HCT116 (cell line): ENCODE results near the gene PPFIBP1. TPM values are rescaled to one million over a fixed set of nuclear protein-coding genes. Genes with fewer than 3 reads are reported as not detected.
"Not testable (repeated sequence)": the region's sequence is repeated elsewhere in the genome, so short reads cannot be mapped to it uniquely, and the experiment has no call there.

Experiments used
- ATAC-seq: fragments of 200-7000 bp; cut with Tn5 transposase; 2 replicates; pipeline ENCODE4 v1.9.1; 2020; ENCODE audit warnings: mild to moderate bottlenecking, moderate library complexity
- BruUV-seq: library from RNA; stranded (reverse); fragments of 400-500 nt; replicated peaks from 2 replicates; lab custom pipeline; 2021; lab: Mats Ljungman, UMichigan
- CTCF ChIA-PET: fragments of 300-600 bp; sonication (Branson Sonifier 250); formaldehyde crosslinking; loops from one replicate; lab custom pipeline; 2021; ENCODE audit warnings: antibody characterized with exemption; lab: Charles Lee
- POLR2A ChIA-PET: fragments of 300-600, 350-600 bp; sonication (Branson Sonifier 250); formaldehyde crosslinking; loops from one replicate; lab custom pipeline; 2021; ENCODE audit warnings: antibody characterized with exemption; lab: Charles Lee
- RAD21 ChIA-PET, 2 experiments: fragments of 300-600 bp; sonication (Branson Sonifier 250); formaldehyde crosslinking; loops; one replicate each; lab custom pipeline; 2023; ENCODE audit warnings: low total read pairs in 2 of 2; ENCODE audit not compliant: uncharacterized antibody in 2 of 2, unreplicated experiment in 2 of 2, low non-redundant PET in 1 of 2; lab: Charles Lee
- DNase-seq: peaks from one replicate; pipeline ENCODE4 v3.0.0-alpha.2; 2010; ENCODE audit warnings: low read depth, low spot score
- H2AFZ ChIP-seq: fragments of 200-600 bp; shearing (Covaris generic), sonication (generic); 2 replicates; pipeline ENCODE4 v1.6.1; 2017; ENCODE audit warnings: low read depth, mixed run types, mixed read lengths, antibody characterized with exemption, low read length; ENCODE audit not compliant: poor library complexity, severe bottlenecking
- H3K27ac ChIP-seq: 2 replicates; pipeline ENCODE4 v1.5.1; 2012; ENCODE audit warnings: low read depth, low read length
- H3K27me3 ChIP-seq: fragments of 200-600 bp; sonication (generic); 2 replicates; pipeline ENCODE4 v1.6.1; 2016; ENCODE audit warnings: mixed run types, low read length, mixed read lengths; ENCODE audit not compliant: insufficient read depth
- H3K36me3 ChIP-seq, 2 experiments: fragments of 200-500 bp in 1 of 2; fragments of 200-600 bp in 1 of 2; sonication (Bioruptor generic) in 1 of 2; sonication (generic) in 1 of 2; 2 replicates each; pipeline versions ENCODE4 v1.5.1 to v1.6.1; 2014 to 2016; ENCODE audit warnings: low read length in 2 of 2, inconsistent platforms in 1 of 2, mixed read lengths in 1 of 2, mixed run types in 1 of 2; ENCODE audit not compliant: insufficient read depth in 2 of 2, control insufficient read depth in 1 of 2
- H3K4me1 ChIP-seq, 2 experiments: fragments of 200-600 bp in 1 of 2; sonication (generic) in 1 of 2; 2 replicates each; pipeline versions ENCODE4 v1.5.1 to v1.6.1; 2012 to 2017; ENCODE audit warnings: low read length in 2 of 2, inconsistent platforms in 1 of 2, mild to moderate bottlenecking in 1 of 2, mixed read lengths in 1 of 2, mixed run types in 1 of 2, moderate library complexity in 1 of 2; ENCODE audit not compliant: insufficient read depth in 2 of 2, control insufficient read depth in 1 of 2
- H3K4me2 ChIP-seq: fragments of 200-600 bp; sonication (generic); 2 replicates; pipeline ENCODE4 v1.6.1; 2017; ENCODE audit warnings: mixed run types, low read length, mixed read lengths
- H3K4me3 ChIP-seq, 2 experiments: fragments of 200-600 bp in 1 of 2; sonication (generic) in 1 of 2; replicated peaks in 1 of 2; 2 replicates each; pipeline ENCODE4 v1.5.1; 2011 to 2016; ENCODE audit warnings: low read length in 2 of 2, control low read depth in 1 of 2, low read depth in 1 of 2, mild to moderate bottlenecking in 1 of 2, mixed read lengths in 1 of 2, mixed run types in 1 of 2
- H3K79me2 ChIP-seq: fragments of 200-600 bp; sonication (generic); 2 replicates; pipeline ENCODE4 v1.6.1; 2017; ENCODE audit warnings: mild to moderate bottlenecking, mixed run types, low read length, moderate library complexity, mixed read lengths; ENCODE audit not compliant: insufficient read depth
- H3K9ac ChIP-seq: fragments of 200-600 bp; sonication (generic); 2 replicates; pipeline ENCODE4 v1.6.1; 2016; ENCODE audit warnings: low read length, mixed read lengths
- H3K9me2 ChIP-seq: fragments of 200-600 bp; sonication (generic), shearing (Covaris generic); 2 replicates; pipeline ENCODE4 v1.6.1; 2017; ENCODE audit warnings: mixed run types, mild to moderate bottlenecking, moderate library complexity; ENCODE audit not compliant: insufficient read depth
- H3K9me3 ChIP-seq, 2 experiments: fragments of 200-500 bp in 1 of 2; fragments of 200-600 bp in 1 of 2; sonication (Bioruptor generic) in 1 of 2; sonication (generic) in 1 of 2; 2 replicates each; pipeline ENCODE4 v1.6.1; 2014 to 2017; ENCODE audit warnings: low read length in 2 of 2, mixed read lengths in 2 of 2, inconsistent platforms in 1 of 2, low read depth in 1 of 2, mild to moderate bottlenecking in 1 of 2, mixed run types in 1 of 2, moderate library complexity in 1 of 2; ENCODE audit not compliant: control insufficient read depth in 1 of 2, insufficient read depth in 1 of 2
- H4K20me1 ChIP-seq: fragments of 200-600 bp; sonication (generic), shearing (Covaris generic); 2 replicates; pipeline ENCODE4 v1.6.1; 2017; ENCODE audit warnings: mixed run types, mild to moderate bottlenecking, moderate library complexity; ENCODE audit not compliant: insufficient read depth
- CBX3 ChIP-seq: IDR thresholded peaks from 2 replicates; pipeline ENCODE4 v1.6.1; 2012; ENCODE audit warnings: low read depth
- CEBPB ChIP-seq: IDR thresholded peaks from 2 replicates; pipeline ENCODE4 v1.6.1; 2012; ENCODE audit warnings: low read depth
- EGR1 ChIP-seq: IDR thresholded peaks from 2 replicates; pipeline ENCODE4 v1.6.1; 2012; ENCODE audit warnings: low read depth
- ELF1 ChIP-seq: IDR thresholded peaks from 2 replicates; pipeline ENCODE4 v1.6.1; 2012; ENCODE audit warnings: low read depth, borderline replicate concordance
- EZH2 ChIP-seq: fragments of 200-600 bp; sonication (generic); IDR thresholded peaks from 2 replicates; pipeline ENCODE4 v1.6.1; 2017; ENCODE audit warnings: antibody characterized with exemption, mixed run types
- EZH2phosphoT487 ChIP-seq: fragments of 200-600 bp; IDR thresholded peaks from 2 replicates; pipeline ENCODE4 v1.6.1; 2018; ENCODE audit warnings: antibody characterized with exemption, borderline replicate concordance
- JUND ChIP-seq: IDR thresholded peaks from 2 replicates; pipeline ENCODE4 v1.6.1; 2012
- POLR2A ChIP-seq: IDR thresholded peaks from 2 replicates; pipeline ENCODE4 v1.7.0; 2011; ENCODE audit warnings: borderline replicate concordance; ENCODE audit not compliant: insufficient read depth, insufficient read length; ENCODE audit errors: extremely low read depth
- POLR2AphosphoS5 ChIP-seq: IDR thresholded peaks from 2 replicates; pipeline ENCODE4 v1.6.1; 2011; ENCODE audit warnings: mild to moderate bottlenecking, low read depth, low read length, moderate library complexity
- RAD21 ChIP-seq: IDR thresholded peaks from 2 replicates; pipeline ENCODE4 v1.6.1; 2012; ENCODE audit warnings: low read depth, mild to moderate bottlenecking
- SIN3A ChIP-seq: IDR thresholded peaks from 2 replicates; pipeline ENCODE4 v1.6.1; 2012; ENCODE audit warnings: low read depth
- SRF ChIP-seq: IDR thresholded peaks from 2 replicates; pipeline ENCODE4 v1.6.1; 2012; ENCODE audit warnings: low read depth
- TCF7L2 ChIP-seq: IDR thresholded peaks from 2 replicates; pipeline ENCODE4 v1.7.0; 2011; ENCODE audit warnings: borderline replicate concordance, inconsistent platforms; ENCODE audit not compliant: insufficient read depth, insufficient read length; ENCODE audit errors: extremely low read depth
- YY1 ChIP-seq: IDR thresholded peaks from 2 replicates; pipeline ENCODE4 v1.6.1; 2011; ENCODE audit warnings: low read length, low read depth, moderate library complexity, mild to moderate bottlenecking; ENCODE audit not compliant: insufficient replicate concordance; ENCODE audit errors: extremely low read depth
- ZFX ChIP-seq: fragments of 450-650 bp; IDR thresholded peaks from 2 replicates; pipeline ENCODE4 v1.6.1; 2017
- ZNF274 ChIP-seq: fragments of 200-500 bp; sonication (Bioruptor generic); IDR thresholded peaks from 2 replicates; pipeline ENCODE4 v1.6.1; 2014; ENCODE audit warnings: mild to moderate bottlenecking, low read depth, low read length, inconsistent platforms
- intact Hi-C: fragments of 100-400 bp; cut with micrococcal nuclease; formaldehyde crosslinking; loops from 2 replicates; pipeline ENCODE4 v1.10.0; 2022
- total RNA-seq: library from RNA; stranded (reverse); gene quantifications from one replicate; pipeline ENCODE4 v1.2.1, GENCODE V29; 2021; ENCODE audit not compliant: unreplicated experiment
- TF ChIP-seq, protein P1 (sequence below), 3 experiments: fragments of 200-600 bp in 1 of 3; sonication (generic) in 1 of 3; IDR thresholded peaks in 2 of 3; conservative IDR thresholded peaks in 1 of 3; 2 replicates each; pipeline ENCODE4 v1.5.1; 2012 to 2017; ENCODE audit warnings: low read depth in 2 of 3, low read length in 2 of 3, antibody characterized with exemption in 1 of 3, borderline replicate concordance in 1 of 3, control low read depth in 1 of 3, mild to moderate bottlenecking in 1 of 3, mixed read lengths in 1 of 3, mixed run types in 1 of 3, moderate library complexity in 1 of 3; ENCODE audit not compliant: insufficient read depth in 1 of 3
- TF ChIP-seq, protein P2 (sequence below): IDR thresholded peaks from 2 replicates; pipeline ENCODE4 v1.6.1; 2012
- TF ChIP-seq, protein P3 (sequence below): IDR thresholded peaks from 2 replicates; pipeline ENCODE4 v1.6.1; 2012

Gene PPFIBP1
- total RNA-seq, 1 experiment from 2014 or later = 102 TPM

DNA sequence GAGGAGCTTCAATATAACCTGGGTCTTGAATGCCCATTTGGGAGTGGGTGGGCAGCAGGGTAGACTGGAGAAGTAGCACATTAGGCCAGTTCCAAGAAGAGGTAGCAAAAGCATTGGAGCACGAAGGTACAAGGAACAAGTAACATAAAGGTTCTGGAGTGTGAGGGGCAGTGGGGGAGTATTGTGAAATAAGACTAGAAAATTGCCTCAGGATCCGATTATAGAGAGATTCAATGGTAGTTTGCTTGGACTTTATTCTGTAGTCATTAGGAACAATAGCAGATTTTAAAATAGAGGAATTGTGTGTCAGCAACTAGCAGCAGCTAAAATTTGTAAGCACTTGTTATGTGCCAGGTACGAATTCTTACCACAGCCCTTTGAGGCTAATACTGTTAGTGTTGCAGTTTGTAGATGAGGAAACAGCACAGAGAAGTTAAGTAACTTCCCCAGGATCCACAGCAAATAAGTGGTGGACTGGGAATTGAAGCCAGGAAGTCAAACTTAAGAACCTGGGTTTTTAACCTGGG, 61.8 kb downstream of the PPFIBP1 start:
- Histone ChIP-seq H3K27me3 (no peaks in the 10 kb centered on the region), H3K4me1 (peaks cover 14 to 17% of the 10 kb centered on the region in 2 experiments), H3K36me3 (no peaks in the 10 kb centered on the region), H3K79me2 (peaks cover 53% of the 10 kb centered on the region), H3K4me3 (no peak overlapping the region), H3K4me2 (no peak overlapping the region), H3K9me3 (no peaks in the 10 kb centered on the region), H4K20me1 (no peaks in the 10 kb centered on the region), H3K9me2 (0 out of 2 replicates have a peak, but pooled peaks cover 3% of the 10 kb centered on the region), H3K27ac (no peak overlapping the region), H2AFZ (no peak overlapping the region), H3K9ac (no peak overlapping the region)
- DNase-seq (no peak), ATAC-seq (no peak)
- ChIA-PET POLR2A (no interaction called here), CTCF (no interaction called here), RAD21 (no interaction called here)
- TF ChIP-seq SRF (no peak), POLR2AphosphoS5 (no peak), TCF7L2 (no peak), ELF1 (no peak), ZFX (no peak), JUND (no peak), EZH2 (no peak), ZNF274 (no peak), EZH2phosphoT487 (no peak), POLR2A (no peak), EGR1 (no peak), CBX3 (no peak), CEBPB (no peak), SIN3A (no peak), RAD21 (no peak), YY1 (no peak)
- TF ChIP-seq, protein P1, sequence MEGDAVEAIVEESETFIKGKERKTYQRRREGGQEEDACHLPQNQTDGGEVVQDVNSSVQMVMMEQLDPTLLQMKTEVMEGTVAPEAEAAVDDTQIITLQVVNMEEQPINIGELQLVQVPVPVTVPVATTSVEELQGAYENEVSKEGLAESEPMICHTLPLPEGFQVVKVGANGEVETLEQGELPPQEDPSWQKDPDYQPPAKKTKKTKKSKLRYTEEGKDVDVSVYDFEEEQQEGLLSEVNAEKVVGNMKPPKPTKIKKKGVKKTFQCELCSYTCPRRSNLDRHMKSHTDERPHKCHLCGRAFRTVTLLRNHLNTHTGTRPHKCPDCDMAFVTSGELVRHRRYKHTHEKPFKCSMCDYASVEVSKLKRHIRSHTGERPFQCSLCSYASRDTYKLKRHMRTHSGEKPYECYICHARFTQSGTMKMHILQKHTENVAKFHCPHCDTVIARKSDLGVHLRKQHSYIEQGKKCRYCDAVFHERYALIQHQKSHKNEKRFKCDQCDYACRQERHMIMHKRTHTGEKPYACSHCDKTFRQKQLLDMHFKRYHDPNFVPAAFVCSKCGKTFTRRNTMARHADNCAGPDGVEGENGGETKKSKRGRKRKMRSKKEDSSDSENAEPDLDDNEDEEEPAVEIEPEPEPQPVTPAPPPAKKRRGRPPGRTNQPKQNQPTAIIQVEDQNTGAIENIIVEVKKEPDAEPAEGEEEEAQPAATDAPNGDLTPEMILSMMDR (IDR thresholded peaks at IDR 0.05 in 2 of 3, conservative IDR thresholded peaks at IDR 0.05 in 1 of 3; ENCODE audit: borderline replicate concordance in 1 of 3, insufficient read depth in 1 of 3, low read depth in 2 of 3, low read length in 2 of 3) = no peak
- TF ChIP-seq, protein P2, sequence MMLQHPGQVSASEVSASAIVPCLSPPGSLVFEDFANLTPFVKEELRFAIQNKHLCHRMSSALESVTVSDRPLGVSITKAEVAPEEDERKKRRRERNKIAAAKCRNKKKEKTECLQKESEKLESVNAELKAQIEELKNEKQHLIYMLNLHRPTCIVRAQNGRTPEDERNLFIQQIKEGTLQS = no peak
- TF ChIP-seq, protein P3, sequence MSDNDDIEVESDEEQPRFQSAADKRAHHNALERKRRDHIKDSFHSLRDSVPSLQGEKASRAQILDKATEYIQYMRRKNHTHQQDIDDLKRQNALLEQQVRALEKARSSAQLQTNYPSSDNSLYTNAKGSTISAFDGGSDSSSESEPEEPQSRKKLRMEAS = no peak
- BruUV-seq = no TSS peak
- intact Hi-C loops = no loop called here

DNA sequence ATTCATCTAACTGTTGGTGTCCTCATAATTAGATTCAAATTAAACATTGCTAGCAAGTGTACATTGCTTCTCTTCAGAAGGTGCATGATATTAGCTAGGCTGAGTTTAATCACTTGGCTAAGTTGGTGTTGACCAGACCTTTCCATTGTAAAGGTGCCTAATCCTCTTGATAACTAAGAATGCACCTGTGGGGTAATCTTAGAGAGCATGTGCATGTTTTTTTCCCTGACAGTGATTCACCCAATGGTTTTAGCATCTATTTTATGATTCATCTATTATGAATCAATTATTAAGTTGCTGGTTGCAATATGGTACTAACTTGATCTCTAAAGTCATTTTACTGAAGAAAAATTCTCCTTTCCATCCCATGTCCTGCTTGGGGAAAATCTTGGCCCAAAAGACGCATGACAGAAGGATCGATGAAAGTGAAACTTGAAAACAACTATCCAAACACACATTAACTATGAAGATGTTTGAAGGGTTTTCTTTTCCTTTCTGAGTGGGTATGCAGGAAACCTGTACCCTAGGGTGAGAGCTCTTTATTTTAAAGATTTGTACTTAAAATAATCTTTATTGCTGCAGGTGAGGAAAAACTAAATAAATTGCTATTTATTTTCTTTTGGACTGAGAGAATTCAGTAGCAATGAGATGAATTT, 64.2 kb downstream of the PPFIBP1 start:
- POLR2A ChIA-PET, H3K36me3 ChIP-seq, H3K9me3 ChIP-seq, intact Hi-C loops, H4K20me1 ChIP-seq, H3K9ac ChIP-seq, H3K9me2 ChIP-seq, RAD21 ChIA-PET, H3K4me2 ChIP-seq, BruUV-seq, CTCF ChIA-PET, ATAC-seq, H3K27ac ChIP-seq, H2AFZ ChIP-seq, H3K4me1 ChIP-seq, H3K4me3 ChIP-seq, DNase-seq, H3K27me3 ChIP-seq: not testable (repeated sequence)
- peaks cover 43% of the 10 kb centered on the region for H3K79me2 ChIP-seq
